ENCODE data around the gene MYO1E.

MYO1E gene

GRCh38 chr15:59274126-59274970 lies 98.3 kb downstream of the MYO1E start:
- FAIRE-seq (no peak), DNase-seq (ENCODE audit: insufficient read length, low spot score) (no peak)
- TF ChIP-seq CTCF (IDR thresholded peaks at IDR 0.05; ENCODE audit: insufficient read depth, missing control alignments) = no peak

GRCh38 chr15:59273234-59273633 lies 99.4 kb downstream of the MYO1E start:
- DNase-seq (ENCODE audit: insufficient read length, low spot score) (no peak), FAIRE-seq (no peak)
- no peak for TF ChIP-seq CTCF (IDR thresholded peaks at IDR 0.05; ENCODE audit: insufficient read depth, missing control alignments)

- DNase-seq (ENCODE audit: insufficient read length, low spot score) (no peak), FAIRE-seq (no peak)
- no peak for TF ChIP-seq CTCF (IDR thresholded peaks at IDR 0.05; ENCODE audit: insufficient read depth, missing control alignments)
Measured at GRCh38 chr15:59271595-59272201, 101.0 kb downstream of the MYO1E start.

GRCh38 chr15:59268852-59269407 lies 103.7 kb downstream of the MYO1E start:
- FAIRE-seq (no peak), DNase-seq (ENCODE audit: insufficient read length, low spot score) (no peak)
- TF ChIP-seq CTCF (IDR thresholded peaks at IDR 0.05; ENCODE audit: insufficient read depth, missing control alignments) = no peak

GRCh38 chr15:59268168-59268851 lies 104.4 kb downstream of the MYO1E start:
- DNase-seq (ENCODE audit: insufficient read length, low spot score) = no peak
- no peak for TF ChIP-seq CTCF (IDR thresholded peaks at IDR 0.05; ENCODE audit: insufficient read depth, missing control alignments)
- no peak for FAIRE-seq

GRCh38 chr15:59266028-59266427 lies 106.6 kb downstream of the MYO1E start:
- DNase-seq (ENCODE audit: insufficient read length, low spot score) (no peak), FAIRE-seq (no peak)
- TF ChIP-seq CTCF (IDR thresholded peaks at IDR 0.05; ENCODE audit: insufficient read depth, missing control alignments) = no peak
